ENCODE data around the gene FLYWCH1. TPM values are rescaled to one million over a fixed set of nuclear protein-coding genes. Genes with fewer than 3 reads are reported as not detected.

The FLYWCH1 gene
- total and polyA plus RNA-seq, 9 of the 15 experiments (the other 6 are each of a cell fraction or from before 2014, with no cell fraction given) = 0.18 to 33.6 (median 11.3) TPM

GRCh38 chr16:2905241-2905987 is 6.3 kb upstream of the FLYWCH1 start (continued):
- TF ChIP-seq ZMIZ1 (IDR thresholded peaks at IDR 0.05; ENCODE audit: low read depth in 2 of 2, low read length in 2 of 2) (peak in 1 of 2 experiments; percentile 77; a peak in 2 of 4 replicates), ZBTB5 (IDR thresholded peaks at IDR 0.05) (no peak), UBTF (IDR thresholded peaks at IDR 0.05; ENCODE audit: borderline replicate concordance in 1 of 2, low read depth in 2 of 2, low read length in 2 of 2) (peak in 1 of 2 experiments; percentile 87; a peak in 2 of 4 replicates), PHB (CRISPR knock-in tag; IDR thresholded peaks at IDR 0.05) (no peak), ZNF764 (CRISPR knock-in tag; IDR thresholded peaks at IDR 0.05; ENCODE audit: low read depth) (no peak), ZBTB26 (CRISPR knock-in tag; IDR thresholded peaks at IDR 0.05) (no peak), PHF8 (IDR thresholded peaks at IDR 0.05; ENCODE audit: borderline replicate concordance, low read length) (peak; percentile 72; the same call in 1 of the 2 replicates), ZNF586 (CRISPR knock-in tag; conservative IDR thresholded peaks at IDR 0.05) (no peak), THRA (IDR thresholded peaks at IDR 0.05) (no peak), POLR3A (IDR thresholded peaks at IDR 0.05; ENCODE audit: borderline replicate concordance, extremely low read depth, insufficient read depth, insufficient read length) (no peak), USF1 (CRISPR knock-in tag; IDR thresholded peaks at IDR 0.05) (0 out of 2 replicates have a peak, but pooled peaks have one; percentile 10), SRSF3 (IDR thresholded peaks at IDR 0.05; ENCODE audit: insufficient read depth, low read length) (no peak)

Data from K562 (cell line).